Measurements from ENCODE around the gene WSCD2. TPM values are rescaled to one million over a fixed set of nuclear protein-coding genes. Genes with fewer than 3 reads are reported as not detected.

The WSCD2 gene
- total RNA-seq, 1 donor from 2014 or later: not detected

DNA sequence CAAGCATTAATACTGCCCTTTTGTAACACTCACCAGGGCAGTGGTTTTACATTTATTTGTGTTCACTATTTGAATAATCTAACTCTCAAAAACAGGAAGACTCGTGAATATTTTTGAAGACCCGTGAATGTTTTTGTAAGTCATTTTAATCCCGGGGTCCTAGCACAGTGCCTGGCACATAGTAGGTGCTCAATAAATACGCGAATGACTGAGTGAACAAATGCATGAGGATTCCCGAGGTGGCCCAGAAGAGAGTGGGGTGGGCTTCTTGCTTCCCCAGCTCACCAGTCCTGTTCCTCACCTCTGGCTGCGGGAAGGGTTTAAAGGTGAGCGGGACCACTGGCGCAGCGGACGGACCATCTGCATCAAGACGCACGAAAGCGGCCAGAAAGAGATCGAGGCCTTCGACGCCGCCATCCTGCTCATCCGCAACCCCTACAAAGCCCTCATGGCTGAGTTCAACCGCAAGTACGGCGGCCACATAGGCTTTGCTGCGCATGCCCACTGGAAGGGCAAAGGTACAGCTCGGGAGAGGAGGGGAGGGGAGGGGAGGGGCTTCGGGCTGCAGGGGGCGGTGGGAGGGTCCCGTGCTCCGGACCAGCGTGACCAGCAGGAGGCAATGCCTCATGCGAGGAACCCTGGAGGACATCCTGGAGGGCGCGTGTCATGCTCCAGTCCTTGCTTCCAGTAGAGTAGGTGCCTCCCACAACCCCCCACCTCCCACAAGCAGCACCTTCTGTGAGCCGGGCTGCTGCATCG lies 111.1 kb downstream of the WSCD2 start:
- Histone ChIP-seq H3K4me3 (ENCODE audit: low read depth, low read length) (no peak overlapping the region), H3K27me3 (ENCODE audit: control insufficient read depth, insufficient read depth, low read length) (no peaks in the 10 kb centered on the region), H3K36me3 (ENCODE audit: control insufficient read depth, insufficient read depth, low read length) (no peaks in the 10 kb centered on the region)
- TF ChIP-seq, protein P1, sequence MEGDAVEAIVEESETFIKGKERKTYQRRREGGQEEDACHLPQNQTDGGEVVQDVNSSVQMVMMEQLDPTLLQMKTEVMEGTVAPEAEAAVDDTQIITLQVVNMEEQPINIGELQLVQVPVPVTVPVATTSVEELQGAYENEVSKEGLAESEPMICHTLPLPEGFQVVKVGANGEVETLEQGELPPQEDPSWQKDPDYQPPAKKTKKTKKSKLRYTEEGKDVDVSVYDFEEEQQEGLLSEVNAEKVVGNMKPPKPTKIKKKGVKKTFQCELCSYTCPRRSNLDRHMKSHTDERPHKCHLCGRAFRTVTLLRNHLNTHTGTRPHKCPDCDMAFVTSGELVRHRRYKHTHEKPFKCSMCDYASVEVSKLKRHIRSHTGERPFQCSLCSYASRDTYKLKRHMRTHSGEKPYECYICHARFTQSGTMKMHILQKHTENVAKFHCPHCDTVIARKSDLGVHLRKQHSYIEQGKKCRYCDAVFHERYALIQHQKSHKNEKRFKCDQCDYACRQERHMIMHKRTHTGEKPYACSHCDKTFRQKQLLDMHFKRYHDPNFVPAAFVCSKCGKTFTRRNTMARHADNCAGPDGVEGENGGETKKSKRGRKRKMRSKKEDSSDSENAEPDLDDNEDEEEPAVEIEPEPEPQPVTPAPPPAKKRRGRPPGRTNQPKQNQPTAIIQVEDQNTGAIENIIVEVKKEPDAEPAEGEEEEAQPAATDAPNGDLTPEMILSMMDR (IDR thresholded peaks at IDR 0.05; ENCODE audit: insufficient read depth, low read length, severe bottlenecking): no peak
- DNase-seq (ENCODE audit: low read depth): no peak
- FAIRE-seq: no peak

DNA sequence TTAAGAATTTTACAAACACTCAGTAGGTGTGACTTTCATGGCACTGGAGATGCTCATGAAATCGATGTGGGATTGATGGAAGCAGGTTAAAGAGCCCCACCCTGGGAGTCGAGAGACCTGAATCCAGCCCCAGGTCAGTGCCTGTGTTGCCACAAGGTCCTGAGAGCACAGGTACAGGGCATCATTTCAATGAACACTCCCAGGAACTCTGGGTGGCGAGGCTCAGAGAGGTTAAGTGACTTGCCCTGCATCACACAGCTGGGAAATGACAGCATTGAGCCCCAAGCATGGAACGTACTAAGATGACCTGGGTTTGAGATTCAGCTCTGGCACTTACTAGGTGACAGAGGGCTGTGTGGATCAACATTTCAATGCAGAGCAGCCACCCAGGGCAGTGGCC lies 111.8 kb downstream of the WSCD2 start:
- Histone ChIP-seq H3K36me3 (ENCODE audit: control insufficient read depth, insufficient read depth, low read length) (no peaks in the 10 kb centered on the region), H3K4me3 (ENCODE audit: low read depth, low read length) (no peak overlapping the region), H3K27me3 (ENCODE audit: control insufficient read depth, insufficient read depth, low read length) (no peaks in the 10 kb centered on the region)
- TF ChIP-seq, protein P1 (IDR thresholded peaks at IDR 0.05; ENCODE audit: insufficient read depth, low read length, severe bottlenecking): no peak
- no peak for DNase-seq (ENCODE audit: low read depth)
- no peak for FAIRE-seq

- Histone ChIP-seq H3K27me3 (ENCODE audit: control insufficient read depth, insufficient read depth, low read length) (no peaks in the 10 kb centered on the region), H3K4me3 (ENCODE audit: low read depth, low read length) (no peak overlapping the region), H3K36me3 (ENCODE audit: control insufficient read depth, insufficient read depth, low read length) (no peaks in the 10 kb centered on the region)
- no peak for FAIRE-seq
- TF ChIP-seq, protein P1 (IDR thresholded peaks at IDR 0.05; ENCODE audit: insufficient read depth, low read length, severe bottlenecking): no peak
- no peak for DNase-seq (ENCODE audit: low read depth)
Observed at GRCh38 chr12:108241986-108242703, 113.1 kb downstream of the WSCD2 start.

GRCh38 chr12:108247130-108247529 lies 118.0 kb downstream of the WSCD2 start:
- H3K4me3 ChIP-seq (ENCODE audit: low read depth, low read length): no peak overlapping the region
- H3K36me3 ChIP-seq (ENCODE audit: control insufficient read depth, insufficient read depth, low read length): no peaks in the 10 kb centered on the region
- TF ChIP-seq, protein P1 (IDR thresholded peaks at IDR 0.05; ENCODE audit: insufficient read depth, low read length, severe bottlenecking): no peak
- no peaks in the 10 kb centered on the region for H3K27me3 ChIP-seq (ENCODE audit: control insufficient read depth, insufficient read depth, low read length)
- no peak for FAIRE-seq
- DNase-seq (ENCODE audit: low read depth): no peak

DNA sequence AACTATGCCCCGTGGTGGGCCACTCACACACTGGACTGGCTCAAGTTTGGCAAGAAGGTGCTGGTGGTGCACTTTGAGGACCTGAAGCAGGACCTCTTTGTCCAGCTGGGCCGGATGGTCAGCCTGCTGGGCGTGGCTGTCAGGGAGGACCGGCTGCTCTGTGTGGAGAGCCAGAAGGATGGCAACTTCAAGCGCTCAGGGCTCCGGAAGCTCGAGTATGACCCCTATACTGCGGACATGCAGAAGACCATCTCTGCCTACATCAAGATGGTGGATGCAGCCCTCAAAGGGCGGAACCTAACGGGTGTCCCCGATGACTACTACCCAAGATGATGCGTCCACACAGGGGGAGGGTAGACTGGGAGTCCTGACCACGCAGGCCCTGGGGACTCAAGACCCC lies 118.9 kb downstream of the WSCD2 start:
- TF ChIP-seq, protein P1 (IDR thresholded peaks at IDR 0.05; ENCODE audit: insufficient read depth, low read length, severe bottlenecking): no peak
- peak; percentile 13 for FAIRE-seq

More for the DNA sequence above, 118.9 kb downstream of the WSCD2 start:
- DNase-seq (ENCODE audit: low read depth): no peak
- Histone ChIP-seq H3K27me3 (ENCODE audit: control insufficient read depth, insufficient read depth, low read length) (no peaks in the 10 kb centered on the region), H3K36me3 (ENCODE audit: control insufficient read depth, insufficient read depth, low read length) (no peaks in the 10 kb centered on the region), H3K4me3 (ENCODE audit: low read depth, low read length) (no peak overlapping the region)

Data from bronchial epithelial cell (primary cell).